HCT116 (cell line): ENCODE measurements around the gene NEDD4L. TPM values are rescaled to one million over a fixed set of nuclear protein-coding genes. Genes with fewer than 3 reads are reported as not detected.

ENCODE experiments used
- ATAC-seq: fragments of 200-7000 bp; cut with Tn5 transposase; 2 replicates; pipeline ENCODE4 v1.9.1; 2020; ENCODE audit warnings: mild to moderate bottlenecking, moderate library complexity
- BruUV-seq: library from RNA; stranded (reverse); fragments of 400-500 nt; replicated peaks from 2 replicates; lab custom pipeline; 2021; lab: Mats Ljungman, UMichigan
- CTCF ChIA-PET: fragments of 300-600 bp; sonication (Branson Sonifier 250); formaldehyde crosslinking; loops from one replicate; lab custom pipeline; 2021; ENCODE audit warnings: antibody characterized with exemption; lab: Charles Lee
- POLR2A ChIA-PET: fragments of 300-600, 350-600 bp; sonication (Branson Sonifier 250); formaldehyde crosslinking; loops from one replicate; lab custom pipeline; 2021; ENCODE audit warnings: antibody characterized with exemption; lab: Charles Lee
- RAD21 ChIA-PET, 2 experiments: fragments of 300-600 bp; sonication (Branson Sonifier 250); formaldehyde crosslinking; loops; one replicate each; lab custom pipeline; 2023; ENCODE audit warnings: low total read pairs in 2 of 2; ENCODE audit not compliant: uncharacterized antibody in 2 of 2, unreplicated experiment in 2 of 2, low non-redundant PET in 1 of 2; lab: Charles Lee
- DNase-seq: peaks from one replicate; pipeline ENCODE4 v3.0.0-alpha.2; 2010; ENCODE audit warnings: low read depth, low spot score
- H2AFZ ChIP-seq: fragments of 200-600 bp; shearing (Covaris generic), sonication (generic); 2 replicates; pipeline ENCODE4 v1.6.1; 2017; ENCODE audit warnings: low read depth, mixed run types, mixed read lengths, antibody characterized with exemption, low read length; ENCODE audit not compliant: poor library complexity, severe bottlenecking
- H3K27ac ChIP-seq: 2 replicates; pipeline ENCODE4 v1.5.1; 2012; ENCODE audit warnings: low read depth, low read length
- H3K27me3 ChIP-seq: fragments of 200-600 bp; sonication (generic); 2 replicates; pipeline ENCODE4 v1.6.1; 2016; ENCODE audit warnings: mixed run types, low read length, mixed read lengths; ENCODE audit not compliant: insufficient read depth
- H3K36me3 ChIP-seq, 2 experiments: fragments of 200-500 bp in 1 of 2; fragments of 200-600 bp in 1 of 2; sonication (Bioruptor generic) in 1 of 2; sonication (generic) in 1 of 2; 2 replicates each; pipeline versions ENCODE4 v1.5.1 to v1.6.1; 2014 to 2016; ENCODE audit warnings: low read length in 2 of 2, inconsistent platforms in 1 of 2, mixed read lengths in 1 of 2, mixed run types in 1 of 2; ENCODE audit not compliant: insufficient read depth in 2 of 2, control insufficient read depth in 1 of 2
- H3K4me1 ChIP-seq, 2 experiments: fragments of 200-600 bp in 1 of 2; sonication (generic) in 1 of 2; 2 replicates each; pipeline versions ENCODE4 v1.5.1 to v1.6.1; 2012 to 2017; ENCODE audit warnings: low read length in 2 of 2, inconsistent platforms in 1 of 2, mild to moderate bottlenecking in 1 of 2, mixed read lengths in 1 of 2, mixed run types in 1 of 2, moderate library complexity in 1 of 2; ENCODE audit not compliant: insufficient read depth in 2 of 2, control insufficient read depth in 1 of 2
- H3K4me2 ChIP-seq: fragments of 200-600 bp; sonication (generic); 2 replicates; pipeline ENCODE4 v1.6.1; 2017; ENCODE audit warnings: mixed run types, low read length, mixed read lengths
- H3K4me3 ChIP-seq, 2 experiments: fragments of 200-600 bp in 1 of 2; sonication (generic) in 1 of 2; replicated peaks in 1 of 2; 2 replicates each; pipeline ENCODE4 v1.5.1; 2011 to 2016; ENCODE audit warnings: low read length in 2 of 2, control low read depth in 1 of 2, low read depth in 1 of 2, mild to moderate bottlenecking in 1 of 2, mixed read lengths in 1 of 2, mixed run types in 1 of 2
- H3K79me2 ChIP-seq: fragments of 200-600 bp; sonication (generic); 2 replicates; pipeline ENCODE4 v1.6.1; 2017; ENCODE audit warnings: mild to moderate bottlenecking, mixed run types, low read length, moderate library complexity, mixed read lengths; ENCODE audit not compliant: insufficient read depth
- H3K9ac ChIP-seq: fragments of 200-600 bp; sonication (generic); 2 replicates; pipeline ENCODE4 v1.6.1; 2016; ENCODE audit warnings: low read length, mixed read lengths
- H3K9me2 ChIP-seq: fragments of 200-600 bp; sonication (generic), shearing (Covaris generic); 2 replicates; pipeline ENCODE4 v1.6.1; 2017; ENCODE audit warnings: mixed run types, mild to moderate bottlenecking, moderate library complexity; ENCODE audit not compliant: insufficient read depth
- H3K9me3 ChIP-seq, 2 experiments: fragments of 200-500 bp in 1 of 2; fragments of 200-600 bp in 1 of 2; sonication (Bioruptor generic) in 1 of 2; sonication (generic) in 1 of 2; 2 replicates each; pipeline ENCODE4 v1.6.1; 2014 to 2017; ENCODE audit warnings: low read length in 2 of 2, mixed read lengths in 2 of 2, inconsistent platforms in 1 of 2, low read depth in 1 of 2, mild to moderate bottlenecking in 1 of 2, mixed run types in 1 of 2, moderate library complexity in 1 of 2; ENCODE audit not compliant: control insufficient read depth in 1 of 2, insufficient read depth in 1 of 2
- H4K20me1 ChIP-seq: fragments of 200-600 bp; sonication (generic), shearing (Covaris generic); 2 replicates; pipeline ENCODE4 v1.6.1; 2017; ENCODE audit warnings: mixed run types, mild to moderate bottlenecking, moderate library complexity; ENCODE audit not compliant: insufficient read depth
- ATF3 ChIP-seq: IDR thresholded peaks from 2 replicates; pipeline ENCODE4 v1.6.1; 2012
- CTCF ChIP-seq, 3 experiments: fragments of 200-600 bp in 1 of 3; sonication (generic) in 1 of 3; IDR thresholded peaks in 2 of 3; conservative IDR thresholded peaks in 1 of 3; 2 replicates each; pipeline ENCODE4 v1.5.1; 2012 to 2017; ENCODE audit warnings: low read depth in 2 of 3, low read length in 2 of 3, antibody characterized with exemption in 1 of 3, borderline replicate concordance in 1 of 3, control low read depth in 1 of 3, mild to moderate bottlenecking in 1 of 3, mixed read lengths in 1 of 3, mixed run types in 1 of 3, moderate library complexity in 1 of 3; ENCODE audit not compliant: insufficient read depth in 1 of 3
- EZH2 ChIP-seq: fragments of 200-600 bp; sonication (generic); IDR thresholded peaks from 2 replicates; pipeline ENCODE4 v1.6.1; 2017; ENCODE audit warnings: antibody characterized with exemption, mixed run types
- EZH2phosphoT487 ChIP-seq: fragments of 200-600 bp; IDR thresholded peaks from 2 replicates; pipeline ENCODE4 v1.6.1; 2018; ENCODE audit warnings: antibody characterized with exemption, borderline replicate concordance
- FOSL1 ChIP-seq: IDR thresholded peaks from 2 replicates; pipeline ENCODE4 v1.6.1; 2012; ENCODE audit warnings: low read depth
- JUND ChIP-seq: IDR thresholded peaks from 2 replicates; pipeline ENCODE4 v1.6.1; 2012
- MAX ChIP-seq: IDR thresholded peaks from 2 replicates; pipeline ENCODE4 v1.6.1; 2012
- POLR2A ChIP-seq: IDR thresholded peaks from 2 replicates; pipeline ENCODE4 v1.7.0; 2011; ENCODE audit warnings: borderline replicate concordance; ENCODE audit not compliant: insufficient read depth, insufficient read length; ENCODE audit errors: extremely low read depth
- POLR2AphosphoS5 ChIP-seq: IDR thresholded peaks from 2 replicates; pipeline ENCODE4 v1.6.1; 2011; ENCODE audit warnings: mild to moderate bottlenecking, low read depth, low read length, moderate library complexity
- REST ChIP-seq: IDR thresholded peaks from 2 replicates; pipeline ENCODE4 v1.6.1; 2012; ENCODE audit warnings: low read depth
- SP1 ChIP-seq: IDR thresholded peaks from 2 replicates; pipeline ENCODE4 v1.6.1; 2012; ENCODE audit warnings: low read depth
- SRF ChIP-seq: IDR thresholded peaks from 2 replicates; pipeline ENCODE4 v1.6.1; 2012; ENCODE audit warnings: low read depth
- intact Hi-C: fragments of 100-400 bp; cut with micrococcal nuclease; formaldehyde crosslinking; loops from 2 replicates; pipeline ENCODE4 v1.10.0; 2022
- total RNA-seq: library from RNA; stranded (reverse); gene quantifications from one replicate; pipeline ENCODE4 v1.2.1, GENCODE V29; 2021; ENCODE audit not compliant: unreplicated experiment

Gene NEDD4L
- total RNA-seq, 1 experiment from 2014 or later: 41.5 TPM

GRCh38 chr18:58341916-58342315, 297.9 kb downstream of the NEDD4L start (continued):
- no peak for TF ChIP-seq JUND
- no peak for TF ChIP-seq FOSL1
- TF ChIP-seq REST: no peak
- no peak for TF ChIP-seq EZH2phosphoT487

- ATAC-seq (no peak), DNase-seq (no peak)
- Histone ChIP-seq H3K27me3 (no peaks in the 10 kb centered on the region), H3K9me3 (no peaks in the 10 kb centered on the region), H4K20me1 (no peaks in the 10 kb centered on the region), H3K4me1 (no peaks in the 10 kb centered on the region), H3K79me2 (no peaks in the 10 kb centered on the region), H3K4me2 (no peak overlapping the region), H3K36me3 (no peaks in the 10 kb centered on the region), H3K9ac (no peak overlapping the region), H3K9me2 (no peaks in the 10 kb centered on the region), H2AFZ (no peak overlapping the region), H3K27ac (no peak overlapping the region), H3K4me3 (no peak overlapping the region)
- intact Hi-C loops: no loop called here
- TF ChIP-seq SRF: no peak
- no peak for TF ChIP-seq MAX
- TF ChIP-seq EZH2: no peak
- no peak for TF ChIP-seq POLR2A
- no peak for TF ChIP-seq POLR2AphosphoS5
- TF ChIP-seq SP1: no peak
- TF ChIP-seq CTCF (IDR thresholded peaks at IDR 0.05 in 2 of 3, conservative IDR thresholded peaks at IDR 0.05 in 1 of 3; ENCODE audit: borderline replicate concordance in 1 of 3, insufficient read depth in 1 of 3, low read depth in 2 of 3, low read length in 2 of 3): no peak
- TF ChIP-seq ATF3: no peak
- POLR2A ChIA-PET: no interaction called here
- no TSS peak for BruUV-seq
- CTCF ChIA-PET: interaction anchor here (1.4 kb wide), 1 partner anchor 9 kb away, joined by 3 read pairs; no protein-coding TSS in a partner anchor
- RAD21 ChIA-PET: no interaction called here
Observed at GRCh38 chr18:58344080-58344670, 300.1 kb downstream of the NEDD4L start.
